Brain microvascular endothelial cell (primary cell): ENCODE results near the gene EPB41L3.

ENCODE experiments used
- DNase-seq: peaks from one replicate; pipeline ENCODE4 v3.0.0-alpha.2; 2020
- H3K27ac ChIP-seq: fragments of 250-450 bp; sonication (Bioruptor Pico); 2 replicates; pipeline ENCODE4 v1.5.1; 2020; ENCODE audit warnings: mild to moderate bottlenecking, moderate library complexity
- H3K27me3 ChIP-seq: fragments of 250-450 bp; sonication (Bioruptor Pico); replicated peaks from 2 replicates; pipeline ENCODE4 v1.5.1; 2020; ENCODE audit warnings: mild to moderate bottlenecking
- H3K36me3 ChIP-seq: fragments of 250-450 bp; sonication (Bioruptor Pico); replicated peaks from 2 replicates; pipeline ENCODE4 v1.5.1; 2020; ENCODE audit warnings: mild to moderate bottlenecking
- H3K4me3 ChIP-seq: 2 replicates; pipeline ENCODE4 v1.5.1; 2011; ENCODE audit warnings: low read depth, mild to moderate bottlenecking, control low read depth, low read length, moderate library complexity
- CTCF ChIP-seq: IDR thresholded peaks from 2 replicates; pipeline ENCODE4 v1.5.1; 2011; ENCODE audit warnings: low read depth, mild to moderate bottlenecking, moderate library complexity, low read length, control low read depth, inconsistent platforms; ENCODE audit errors: missing control alignments
- in situ Hi-C: cut with HindIII; loops from 2 replicates; pipeline ENCODE4 v1.10.0; 2017; ENCODE audit warnings: low sequenced_read_pairs, low pct_ligation_motif_present

The EPB41L3 gene

GRCh38 chr18:5506174-5506573, 37.6 kb downstream of the EPB41L3 start:
- DNase-seq, result no peak
- H3K27ac ChIP-seq, result no peak overlapping the region
- H3K27me3 ChIP-seq, result no peaks in the 10 kb centered on the region
- H3K4me3 ChIP-seq, result no peak overlapping the region
- in situ Hi-C loops, result no loop called here
- no peak for TF ChIP-seq CTCF
- no peaks in the 10 kb centered on the region for H3K36me3 ChIP-seq

- Histone ChIP-seq H3K27me3 (no peaks in the 10 kb centered on the region), H3K36me3 (no peaks in the 10 kb centered on the region), H3K4me3 (no peak overlapping the region), H3K27ac (no peak overlapping the region)
- TF ChIP-seq CTCF, result no peak
- no peak for DNase-seq
- in situ Hi-C loops, result no loop called here
These were observed 40.1 kb downstream of the EPB41L3 start for GRCh38 chr18:5503740-5504139.

- no peak for DNase-seq
- Histone ChIP-seq H3K4me3 (no peak overlapping the region), H3K36me3 (no peaks in the 10 kb centered on the region), H3K27me3 (no peaks in the 10 kb centered on the region), H3K27ac (no peak overlapping the region)
- in situ Hi-C loops, result no loop called here
- TF ChIP-seq CTCF, result no peak
These were observed 43.4 kb downstream of the EPB41L3 start for GRCh38 chr18:5500158-5500939.

- Histone ChIP-seq H3K4me3 (no peak overlapping the region), H3K36me3 (no peaks in the 10 kb centered on the region), H3K27ac (no peak overlapping the region), H3K27me3 (no peaks in the 10 kb centered on the region)
- DNase-seq, result no peak
- in situ Hi-C loops, result no loop called here
- TF ChIP-seq CTCF, result no peak
These were observed 45.3 kb downstream of the EPB41L3 start for GRCh38 chr18:5498452-5498851.

GRCh38 chr18:5496305-5496704, 47.5 kb downstream of the EPB41L3 start:
- in situ Hi-C loops, result no loop called here
- Histone ChIP-seq H3K4me3 (no peak overlapping the region), H3K27me3 (no peaks in the 10 kb centered on the region), H3K36me3 (no peaks in the 10 kb centered on the region), H3K27ac (no peak overlapping the region)
- TF ChIP-seq CTCF, result no peak
- DNase-seq, result no peak
